ENCODE measurements around the gene CNTNAP4. TPM values are rescaled to one million over a fixed set of nuclear protein-coding genes. Genes with fewer than 3 reads are reported as not detected.

The CNTNAP4 gene
- total RNA-seq, 1 donor from 2014 or later, result 1.2 TPM

DNA sequence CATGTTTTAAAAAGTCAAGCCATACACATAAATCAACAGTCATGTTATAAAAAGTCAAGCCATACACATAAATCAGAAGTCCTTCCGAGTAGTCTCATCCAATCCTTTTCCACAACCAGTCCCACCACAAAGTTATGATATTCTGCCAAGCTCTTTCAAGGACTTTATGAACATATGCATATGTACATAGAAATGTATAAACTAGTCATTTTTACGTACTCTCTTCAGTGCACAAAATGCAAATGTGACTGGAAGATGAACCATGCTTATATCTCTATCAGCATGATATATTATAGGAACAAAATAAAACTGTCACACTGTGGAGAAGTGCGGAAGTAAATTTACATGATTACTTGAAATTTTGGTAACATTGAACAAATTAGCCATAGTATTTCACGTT lies 200.9 kb downstream of the CNTNAP4 start:
- TF ChIP-seq, protein P1, sequence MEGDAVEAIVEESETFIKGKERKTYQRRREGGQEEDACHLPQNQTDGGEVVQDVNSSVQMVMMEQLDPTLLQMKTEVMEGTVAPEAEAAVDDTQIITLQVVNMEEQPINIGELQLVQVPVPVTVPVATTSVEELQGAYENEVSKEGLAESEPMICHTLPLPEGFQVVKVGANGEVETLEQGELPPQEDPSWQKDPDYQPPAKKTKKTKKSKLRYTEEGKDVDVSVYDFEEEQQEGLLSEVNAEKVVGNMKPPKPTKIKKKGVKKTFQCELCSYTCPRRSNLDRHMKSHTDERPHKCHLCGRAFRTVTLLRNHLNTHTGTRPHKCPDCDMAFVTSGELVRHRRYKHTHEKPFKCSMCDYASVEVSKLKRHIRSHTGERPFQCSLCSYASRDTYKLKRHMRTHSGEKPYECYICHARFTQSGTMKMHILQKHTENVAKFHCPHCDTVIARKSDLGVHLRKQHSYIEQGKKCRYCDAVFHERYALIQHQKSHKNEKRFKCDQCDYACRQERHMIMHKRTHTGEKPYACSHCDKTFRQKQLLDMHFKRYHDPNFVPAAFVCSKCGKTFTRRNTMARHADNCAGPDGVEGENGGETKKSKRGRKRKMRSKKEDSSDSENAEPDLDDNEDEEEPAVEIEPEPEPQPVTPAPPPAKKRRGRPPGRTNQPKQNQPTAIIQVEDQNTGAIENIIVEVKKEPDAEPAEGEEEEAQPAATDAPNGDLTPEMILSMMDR (IDR thresholded peaks at IDR 0.05; ENCODE audit: partially characterized antibody, unreplicated experiment), result no peak
- H3K36me3 Mint-ChIP-seq (ENCODE audit: unreplicated experiment), result no peaks in the 10 kb centered on the region
- DNase-seq, result no peak
- H3K4me3 Mint-ChIP-seq (ENCODE audit: unreplicated experiment), result no peak overlapping the region
- peaks cover 2% of the 10 kb centered on the region for H3K27me3 Mint-ChIP-seq (ENCODE audit: unreplicated experiment)
- no peak overlapping the region for H3K27ac Mint-ChIP-seq (ENCODE audit: unreplicated experiment)
- H3K9me3 Mint-ChIP-seq (ENCODE audit: unreplicated experiment), result no peaks in the 10 kb centered on the region
- peaks cover under 1% of the 10 kb centered on the region for H3K4me1 Mint-ChIP-seq (ENCODE audit: low read depth, unreplicated experiment)

DNA sequence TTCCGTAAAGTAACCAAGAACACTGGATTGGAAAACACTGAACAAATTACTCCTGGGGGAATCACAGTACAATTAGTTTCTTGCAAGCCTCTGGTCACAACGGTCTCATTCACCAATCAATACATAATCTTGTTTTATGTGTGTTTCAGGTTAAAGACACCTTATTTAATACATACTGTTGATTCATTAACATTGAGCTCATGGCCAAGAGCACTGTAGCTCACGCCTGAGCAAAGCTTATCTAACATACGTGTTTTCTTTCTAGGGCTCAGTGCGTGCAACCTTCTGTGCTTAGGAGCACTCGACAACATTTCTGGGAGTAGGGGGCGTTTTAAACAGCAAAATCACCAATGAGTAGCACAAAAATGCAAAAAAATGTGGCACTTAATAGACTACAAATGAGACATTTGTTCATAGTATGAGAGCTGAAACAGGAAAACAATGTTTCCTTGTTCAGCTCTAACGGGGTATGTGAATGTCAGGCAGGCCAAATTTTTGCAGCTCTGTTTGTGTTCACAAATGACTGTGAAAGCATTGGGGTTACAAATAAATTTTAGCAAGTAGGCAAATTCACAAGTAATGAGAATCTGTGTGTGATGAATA lies 206.2 kb downstream of the CNTNAP4 start:
- peaks cover 8% of the 10 kb centered on the region for H3K4me1 Mint-ChIP-seq (ENCODE audit: low read depth, unreplicated experiment)

DNA sequence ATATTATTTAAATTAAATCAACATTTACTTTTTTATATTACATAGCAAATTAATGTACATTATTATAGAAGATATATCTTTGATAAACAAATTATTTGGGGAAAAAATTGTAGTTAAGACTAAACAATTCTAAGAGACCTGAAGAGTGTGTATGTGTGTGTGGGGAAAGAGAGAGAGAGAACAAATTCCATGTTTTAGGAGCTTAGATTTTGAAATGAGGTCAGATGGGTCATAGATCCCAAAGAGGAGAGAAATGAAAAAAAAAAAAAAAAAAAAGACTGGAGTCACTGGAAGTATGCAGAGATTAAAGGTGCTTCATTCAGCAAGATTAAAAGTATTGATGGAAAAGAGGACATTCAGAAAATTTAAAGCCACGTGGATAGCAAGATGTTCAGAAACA lies 206.8 kb downstream of the CNTNAP4 start:
- TF ChIP-seq, protein P1 (IDR thresholded peaks at IDR 0.05; ENCODE audit: partially characterized antibody, unreplicated experiment), result no peak
- Mint-ChIP-seq H3K27ac (ENCODE audit: unreplicated experiment) (no peak overlapping the region), H3K27me3 (ENCODE audit: unreplicated experiment) (no peaks in the 10 kb centered on the region), H3K36me3 (ENCODE audit: unreplicated experiment) (no peaks in the 10 kb centered on the region), H3K4me1 (ENCODE audit: low read depth, unreplicated experiment) (peaks cover 8% of the 10 kb centered on the region), H3K4me3 (ENCODE audit: unreplicated experiment) (no peak overlapping the region), H3K9me3 (ENCODE audit: unreplicated experiment) (no peaks in the 10 kb centered on the region)
- no peak for DNase-seq

More for the DNA sequence above, 206.2 kb downstream of the CNTNAP4 start:
- H3K36me3 Mint-ChIP-seq (ENCODE audit: unreplicated experiment), result no peaks in the 10 kb centered on the region
- no peaks in the 10 kb centered on the region for H3K9me3 Mint-ChIP-seq (ENCODE audit: unreplicated experiment)
- H3K27ac Mint-ChIP-seq (ENCODE audit: unreplicated experiment), result no peak overlapping the region
- no peak overlapping the region for H3K4me3 Mint-ChIP-seq (ENCODE audit: unreplicated experiment)
- DNase-seq, result no peak
- H3K27me3 Mint-ChIP-seq (ENCODE audit: unreplicated experiment), result no peaks in the 10 kb centered on the region
- TF ChIP-seq, protein P1 (IDR thresholded peaks at IDR 0.05; ENCODE audit: partially characterized antibody, unreplicated experiment), result no peak

DNA sequence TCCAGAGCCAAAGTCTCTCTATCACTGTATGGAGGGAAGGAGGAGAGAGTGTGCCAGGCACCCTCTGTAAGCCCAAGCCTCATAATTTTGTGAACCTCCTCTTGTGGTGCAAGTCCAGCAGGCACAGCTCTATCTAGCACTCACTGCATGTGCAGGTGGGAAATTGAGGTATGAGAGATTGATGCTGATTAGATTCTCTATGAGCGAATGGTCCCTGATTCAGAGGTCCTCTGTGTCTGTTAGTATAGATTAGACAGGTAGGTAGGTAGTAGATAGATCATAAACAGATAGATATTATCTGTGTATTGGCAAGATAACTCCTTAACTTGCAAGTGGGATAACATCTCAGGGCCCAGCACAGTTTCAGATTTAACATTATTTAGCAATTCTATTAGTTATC lies 209.5 kb downstream of the CNTNAP4 start:
- no peaks in the 10 kb centered on the region for H3K36me3 Mint-ChIP-seq (ENCODE audit: unreplicated experiment)
- H3K27me3 Mint-ChIP-seq (ENCODE audit: unreplicated experiment), result no peaks in the 10 kb centered on the region
- no peak overlapping the region for H3K27ac Mint-ChIP-seq (ENCODE audit: unreplicated experiment)
- peaks cover 8% of the 10 kb centered on the region for H3K4me1 Mint-ChIP-seq (ENCODE audit: low read depth, unreplicated experiment)
- H3K4me3 Mint-ChIP-seq (ENCODE audit: unreplicated experiment), result no peak overlapping the region
- H3K9me3 Mint-ChIP-seq (ENCODE audit: unreplicated experiment), result no peaks in the 10 kb centered on the region
- TF ChIP-seq, protein P1 (IDR thresholded peaks at IDR 0.05; ENCODE audit: partially characterized antibody, unreplicated experiment), result no peak
- no peak for DNase-seq

DNA sequence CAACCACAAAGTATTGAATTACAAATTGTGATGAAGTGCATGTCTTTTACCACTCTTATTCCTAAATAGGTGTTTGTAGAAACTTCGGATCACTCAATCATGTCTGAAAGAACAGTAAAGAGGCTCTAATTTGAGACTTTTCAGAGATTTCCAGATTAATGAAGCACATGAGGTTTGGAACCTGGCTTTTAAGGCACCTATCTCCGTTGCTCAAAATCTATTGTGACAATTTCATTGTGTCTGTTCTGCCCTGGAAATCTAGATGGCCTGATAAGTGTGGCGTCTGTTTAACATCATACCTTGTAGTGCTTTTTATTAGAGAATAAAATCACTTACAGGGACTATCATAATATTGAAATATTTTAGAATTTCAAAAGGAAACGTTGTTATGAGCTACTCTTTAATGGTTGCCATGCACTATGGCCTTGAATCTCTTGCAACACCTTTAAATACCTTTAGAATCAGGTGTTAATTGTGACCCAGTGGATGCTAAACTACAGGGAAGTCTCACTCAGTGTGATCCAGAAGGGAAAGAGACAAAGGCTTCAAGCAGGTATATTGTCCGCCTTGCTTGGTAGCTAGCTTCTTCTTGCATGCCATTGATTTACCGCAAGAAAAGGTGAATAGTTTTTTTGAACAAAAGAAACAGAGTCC lies 210.3 kb downstream of the CNTNAP4 start:
- Mint-ChIP-seq H3K27me3 (ENCODE audit: unreplicated experiment) (no peaks in the 10 kb centered on the region), H3K4me3 (ENCODE audit: unreplicated experiment) (no peak overlapping the region), H3K27ac (ENCODE audit: unreplicated experiment) (no peak overlapping the region), H3K9me3 (ENCODE audit: unreplicated experiment) (no peaks in the 10 kb centered on the region), H3K4me1 (ENCODE audit: low read depth, unreplicated experiment) (peaks cover 8% of the 10 kb centered on the region), H3K36me3 (ENCODE audit: unreplicated experiment) (no peaks in the 10 kb centered on the region)
- TF ChIP-seq, protein P1 (IDR thresholded peaks at IDR 0.05; ENCODE audit: partially characterized antibody, unreplicated experiment), result no peak
- no peak for DNase-seq

Data from glutamatergic neuron (in vitro differentiated cells).